Adrenal gland (tissue), 12 donors: ENCODE measurements around the gene SLC44A5. TPM values are rescaled to one million over a fixed set of nuclear protein-coding genes. Genes with fewer than 3 reads are reported as not detected.

Experiments used
- DNase-seq, 7 donors: peaks; one replicate each; pipeline ENCODE4 v3.0.0-alpha.2; 2019 to 2020
- H3K27ac ChIP-seq, 5 donors: fragments of 200-600 bp; sonication (generic) in 4 of 5; 1 replicate in 3 of 5; 2 replicates in 2 of 5; pipeline versions ENCODE4 v1.5.1 to v1.8.0; 2016 to 2020; ENCODE audit warnings: mild to moderate bottlenecking in 1 of 5
- H3K27me3 ChIP-seq: fragments of 200-600 bp; 2 replicates; pipeline ENCODE4 v1.8.0; 2021
- H3K36me3 ChIP-seq, 2 donors: fragments of 200-600 bp; replicated peaks in 1 of 2; 1 replicate in 1 of 2; 2 replicates in 1 of 2; pipeline versions ENCODE4 v1.5.1 to v1.8.0; 2018 to 2022
- H3K4me1 ChIP-seq, 2 donors: fragments of 200-600 bp; replicated peaks in 1 of 2; 1 replicate in 1 of 2; 2 replicates in 1 of 2; pipeline versions ENCODE4 v1.5.1 to v1.8.0; 2018 to 2021
- H3K4me3 ChIP-seq, 4 donors: fragments of 200-600 bp; sonication (generic) in 3 of 4; one replicate each; pipeline ENCODE4 v1.5.1; 2016 to 2018
- H3K9me3 ChIP-seq, 3 donors: fragments of 200-600 bp; sonication (generic) in 1 of 3; replicated peaks in 1 of 3; 1 replicate in 2 of 3; 2 replicates in 1 of 3; pipeline versions ENCODE4 v1.5.1 to v1.8.0; 2016 to 2021
- POLR2A ChIP-seq, 2 donors: fragments of 450-650 bp; IDR thresholded peaks; one replicate each; pipeline ENCODE4 v1.6.1; 2017; ENCODE audit warnings: antibody characterized with exemption in 2 of 2, mild to moderate bottlenecking in 2 of 2, moderate library complexity in 1 of 2
- WGBS, 4 donors: extraction: QIAGEN DNeasy Blood & Tissue Kit in 2 of 4; methylation state at CpG; one replicate each; pipeline versions ENCODE4 v1.1.5 to v1.1.7; 2013 to 2017; 5-methylcytosine and 5-hydroxymethylcytosine counted together
- intact Hi-C, 2 donors: fragments of 100-400 bp; cut with DNase I; formaldehyde crosslinking; loops; one replicate each; pipeline versions ENCODE4 v1.14.1 to v1.15.0; 2022 to 2023
- polyA plus RNA-seq, 3 donors: library from polyadenylated mRNA; stranded (reverse); fragments of 200-250 nt in 2 of 3; fragments of 350-450 nt in 1 of 3; fragmentation: Illumina TruSeq in 1 of 3; extraction: RNeasy Lipid Tissue Mini Kit (QIAGEN cat#74804) in 1 of 3; gene quantifications; one replicate each; pipeline ENCODE4 v1.2.3, GENCODE V29; 2013 to 2014
- total RNA-seq, 9 donors: library from RNA; depleted of rRNA in 4 of 9; stranded (reverse); fragments of >200 nt in 4 of 9; fragments of 120-200 nt in 1 of 9; fragmentation: NEBNext Ultra II Directional in 1 of 9; extraction: Animal tissue kit (Norgen Biotek cat#: 25700) in 1 of 9; gene quantifications; one replicate each; pipeline versions ENCODE4 v1.1.0 to v1.2.4, GENCODE V29; 2013 to 2023
- TF ChIP-seq, protein P1 (sequence below), 6 experiments: fragments of 450-650 bp in 4 of 6; fragments of 200-600 bp in 2 of 6; sonication (generic) in 1 of 6; IDR thresholded peaks; 1 replicate in 5 of 6; 2 replicates in 1 of 6; pipeline versions ENCODE4 v1.5.1 to v1.8.0; 2016 to 2021; ENCODE audit warnings: antibody characterized with exemption in 6 of 6, mild to moderate bottlenecking in 2 of 6, moderate library complexity in 1 of 6
- donor health status: healthy with polysubstance abuse.
- donor health status: Bipolar disorder and iron deficiency.
- donor health status: DM: yes; HTN: yes; CAD: no.
- donor health status: DM: no; HTN: no; CAD: no.
- donor health status: DM: no; HTN: no; CAD: no.
- donor health status: DM: yes; HTN: yes; CAD: no.

Gene SLC44A5
- total and polyA plus RNA-seq, 12 donors, result 0.17 to 2.2 (median 0.48) TPM

DNA sequence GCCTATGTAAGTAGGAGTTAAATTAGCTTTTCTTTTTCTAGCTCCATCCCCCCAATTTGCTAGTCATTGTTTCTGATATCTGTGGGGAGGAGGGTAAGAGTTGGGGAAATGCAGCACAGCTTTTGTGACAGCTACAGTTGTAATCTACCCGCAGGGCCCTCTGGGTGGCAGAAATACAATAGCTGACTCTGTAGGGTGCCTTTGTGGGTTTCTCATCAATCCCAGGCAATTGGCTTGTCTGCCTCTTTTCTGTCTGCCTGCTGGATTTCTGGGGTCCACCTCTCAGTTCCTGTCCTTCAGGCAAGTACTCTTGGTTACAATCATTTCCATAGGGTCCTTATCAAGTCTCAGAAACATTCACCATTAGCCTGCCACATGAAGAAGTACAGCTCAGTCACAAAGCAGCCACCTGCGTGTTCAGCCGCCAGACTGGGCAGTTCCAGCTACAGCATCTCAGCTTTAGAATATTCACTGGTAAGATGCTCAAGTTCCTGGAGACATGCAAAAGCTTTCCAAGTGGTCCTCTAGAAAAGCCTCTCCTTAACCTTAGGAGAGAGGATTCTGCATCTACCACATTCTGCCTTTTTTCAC, 19.2 kb upstream of the SLC44A5 start:
- no peak overlapping the region for H3K4me3 ChIP-seq
- H3K9me3 ChIP-seq, result no peaks in the 10 kb centered on the region
- intact Hi-C loops, result loop anchor here in 1 of 2 donors (5.0 kb wide), 1 partner anchor 363 kb away; no protein-coding TSS in a partner anchor
- no peaks in the 10 kb centered on the region for H3K36me3 ChIP-seq
- no peak for TF ChIP-seq POLR2A (IDR thresholded peaks at IDR 0.05)
- TF ChIP-seq, protein P1, sequence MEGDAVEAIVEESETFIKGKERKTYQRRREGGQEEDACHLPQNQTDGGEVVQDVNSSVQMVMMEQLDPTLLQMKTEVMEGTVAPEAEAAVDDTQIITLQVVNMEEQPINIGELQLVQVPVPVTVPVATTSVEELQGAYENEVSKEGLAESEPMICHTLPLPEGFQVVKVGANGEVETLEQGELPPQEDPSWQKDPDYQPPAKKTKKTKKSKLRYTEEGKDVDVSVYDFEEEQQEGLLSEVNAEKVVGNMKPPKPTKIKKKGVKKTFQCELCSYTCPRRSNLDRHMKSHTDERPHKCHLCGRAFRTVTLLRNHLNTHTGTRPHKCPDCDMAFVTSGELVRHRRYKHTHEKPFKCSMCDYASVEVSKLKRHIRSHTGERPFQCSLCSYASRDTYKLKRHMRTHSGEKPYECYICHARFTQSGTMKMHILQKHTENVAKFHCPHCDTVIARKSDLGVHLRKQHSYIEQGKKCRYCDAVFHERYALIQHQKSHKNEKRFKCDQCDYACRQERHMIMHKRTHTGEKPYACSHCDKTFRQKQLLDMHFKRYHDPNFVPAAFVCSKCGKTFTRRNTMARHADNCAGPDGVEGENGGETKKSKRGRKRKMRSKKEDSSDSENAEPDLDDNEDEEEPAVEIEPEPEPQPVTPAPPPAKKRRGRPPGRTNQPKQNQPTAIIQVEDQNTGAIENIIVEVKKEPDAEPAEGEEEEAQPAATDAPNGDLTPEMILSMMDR (IDR thresholded peaks at IDR 0.05), result no peak
- DNase-seq, result no peak
- H3K4me1 ChIP-seq, result no peaks in the 10 kb centered on the region
- no peaks in the 10 kb centered on the region for H3K27me3 ChIP-seq
- H3K27ac ChIP-seq, result no peak overlapping the region
- WGBS, 4 donors, result 69 to 78% (median 72%) methylated on average over 3 of the region's 3 CpGs

DNA sequence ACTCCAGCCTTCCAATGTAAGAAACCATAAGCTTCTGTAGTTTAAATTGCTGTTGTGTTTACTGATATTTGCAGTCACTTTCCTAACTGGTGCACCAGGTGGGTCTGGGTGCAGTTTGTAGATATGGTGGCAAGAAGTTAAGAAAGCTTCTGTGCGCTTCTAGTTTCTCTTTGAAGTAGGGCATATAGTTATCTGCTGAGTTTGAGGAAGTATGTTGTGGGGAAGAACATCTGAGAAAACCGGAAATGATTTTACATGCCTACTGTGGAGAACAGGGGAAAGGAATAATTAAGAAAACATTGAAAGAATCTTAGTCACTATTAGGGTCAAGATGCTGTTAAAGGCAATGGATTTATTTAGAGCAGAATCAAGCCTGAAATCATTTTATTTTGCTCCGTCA, 14.9 kb upstream of the SLC44A5 start:
- H3K4me1 ChIP-seq, result no peaks in the 10 kb centered on the region
- WGBS, 4 donors, result 53 to 75% (median 62%) methylated on average over 3 of the region's 3 CpGs
- no peaks in the 10 kb centered on the region for H3K9me3 ChIP-seq
- H3K27me3 ChIP-seq, result no peaks in the 10 kb centered on the region
- no peaks in the 10 kb centered on the region for H3K36me3 ChIP-seq
- TF ChIP-seq, protein P1 (IDR thresholded peaks at IDR 0.05), result no peak
- TF ChIP-seq POLR2A (IDR thresholded peaks at IDR 0.05), result no peak
- no peak for DNase-seq
- no peak overlapping the region for H3K27ac ChIP-seq
- intact Hi-C loops, result no loop called here
- H3K4me3 ChIP-seq, result no peak overlapping the region

GRCh38 chr1:75618382-75618781, 7.5 kb upstream of the SLC44A5 start:
- intact Hi-C loops, result no loop called here
- no peak for DNase-seq
- Histone ChIP-seq H3K4me3 (no peak overlapping the region), H3K4me1 (peaks cover 8 to 11% of the 10 kb centered on the region in 2 donors), H3K27me3 (peaks cover 19% of the 10 kb centered on the region), H3K27ac (no peak overlapping the region), H3K9me3 (no peaks in the 10 kb centered on the region), H3K36me3 (no peaks in the 10 kb centered on the region)
- TF ChIP-seq, protein P1 (IDR thresholded peaks at IDR 0.05), result no peak
- no peak for TF ChIP-seq POLR2A (IDR thresholded peaks at IDR 0.05)

GRCh38 chr1:75616436-75617433, 5.8 kb upstream of the SLC44A5 start:
- H3K9me3 ChIP-seq, result no peaks in the 10 kb centered on the region
- H3K27ac ChIP-seq, result no peak overlapping the region
- TF ChIP-seq, protein P1 (IDR thresholded peaks at IDR 0.05), result no peak
- TF ChIP-seq POLR2A (IDR thresholded peaks at IDR 0.05), result no peak
- intact Hi-C loops, result no loop called here
- 10 to 13% (median 11%) methylated on average over 37 to 39 of the region's 39 CpGs for WGBS, 4 donors
- H3K27me3 ChIP-seq, result peaks cover 34% of the 10 kb centered on the region
- DNase-seq, result peak in 3 of 7 donors; percentile 13 to 22 (median 15)
- peak overlapping the region in 1 of 4 donors; percentile 63 for H3K4me3 ChIP-seq
- no peaks in the 10 kb centered on the region for H3K36me3 ChIP-seq
- peaks cover 8 to 11% of the 10 kb centered on the region in 2 donors for H3K4me1 ChIP-seq
